ENCODE data around the gene STIL. TPM values are rescaled to one million over a fixed set of nuclear protein-coding genes. Genes with fewer than 3 reads are reported as not detected.

Gene STIL
- total and polyA plus RNA-seq, 2 experiments from 2014 or later = 2.5 to 6.1 TPM

- no peak for DNase-seq (ENCODE audit: low spot score)
- H3K9me3 ChIP-seq (ENCODE audit: low read depth) = no peaks in the 10 kb centered on the region
- H3K4me3 ChIP-seq = no peak overlapping the region
- no peak for TF ChIP-seq EZH2 (IDR thresholded peaks at IDR 0.05; ENCODE audit: borderline replicate concordance)
- peaks cover 23% of the 10 kb centered on the region for H3K27me3 ChIP-seq
- H4K20me1 ChIP-seq (ENCODE audit: insufficient read depth, poor library complexity, severe bottlenecking) = no peaks in the 10 kb centered on the region
- H2AFZ ChIP-seq = no peak overlapping the region
- no peaks in the 10 kb centered on the region for H3K9me2 ChIP-seq (replicated peaks; ENCODE audit: insufficient read depth)
- 91% methylated on average over 4 of the region's 4 CpGs for WGBS (ENCODE audit: low lambda C conversion rate, missing lambda C conversion rate)
- no peaks in the 10 kb centered on the region for H3K36me3 ChIP-seq (replicated peaks; ENCODE audit: insufficient read depth, low read depth)
- no peak overlapping the region for H3K27ac ChIP-seq
- H3K79me2 ChIP-seq = no peaks in the 10 kb centered on the region
- H3K4me1 ChIP-seq (ENCODE audit: insufficient read depth) = peaks cover 7% of the 10 kb centered on the region
- H3K4me2 ChIP-seq = no peak overlapping the region
Observed at GRCh38 chr1:47212636-47213229, 101.2 kb downstream of the STIL start.

- no peaks in the 10 kb centered on the region for H4K20me1 ChIP-seq (ENCODE audit: insufficient read depth, poor library complexity, severe bottlenecking)
- no peak overlapping the region for H3K4me2 ChIP-seq
- H3K9me2 ChIP-seq (replicated peaks; ENCODE audit: insufficient read depth) = no peaks in the 10 kb centered on the region
- no peak overlapping the region for H2AFZ ChIP-seq
- H3K27ac ChIP-seq = no peak overlapping the region
- H3K4me1 ChIP-seq (ENCODE audit: insufficient read depth) = peaks cover 7% of the 10 kb centered on the region
- 67% methylated on average over 9 of the region's 9 CpGs for WGBS (ENCODE audit: low lambda C conversion rate, missing lambda C conversion rate)
- no peak for TF ChIP-seq EZH2phosphoT487 (IDR thresholded peaks at IDR 0.05; ENCODE audit: low read depth, severe bottlenecking, unreplicated experiment)
- no peak for TF ChIP-seq EZH2 (IDR thresholded peaks at IDR 0.05; ENCODE audit: borderline replicate concordance)
- TF ChIP-seq CTCF (IDR thresholded peaks at IDR 0.05; ENCODE audit: poor library complexity) = no peak
- H3K36me3 ChIP-seq (replicated peaks; ENCODE audit: insufficient read depth, low read depth) = no peaks in the 10 kb centered on the region
- H3K79me2 ChIP-seq = no peaks in the 10 kb centered on the region
- H3K4me3 ChIP-seq = no peak overlapping the region
- DNase-seq (ENCODE audit: low spot score) = no peak
- no peaks in the 10 kb centered on the region for H3K9me3 ChIP-seq (ENCODE audit: low read depth)
- peaks cover 26% of the 10 kb centered on the region for H3K27me3 ChIP-seq
Observed at GRCh38 chr1:47211796-47212269, 102.1 kb downstream of the STIL start.

GRCh38 chr1:47210666-47211065, 103.3 kb downstream of the STIL start:
- H3K27ac ChIP-seq = no peak overlapping the region
- H3K4me2 ChIP-seq = no peak overlapping the region
- H4K20me1 ChIP-seq (ENCODE audit: insufficient read depth, poor library complexity, severe bottlenecking) = no peaks in the 10 kb centered on the region
- H3K4me1 ChIP-seq (ENCODE audit: insufficient read depth) = peaks cover 1% of the 10 kb centered on the region
- no peak overlapping the region for H3K4me3 ChIP-seq
- no peaks in the 10 kb centered on the region for H3K79me2 ChIP-seq
- no peak for TF ChIP-seq EZH2phosphoT487 (IDR thresholded peaks at IDR 0.05; ENCODE audit: low read depth, severe bottlenecking, unreplicated experiment)
- no peak for TF ChIP-seq EZH2 (IDR thresholded peaks at IDR 0.05; ENCODE audit: borderline replicate concordance)
- no peak for TF ChIP-seq CTCF (IDR thresholded peaks at IDR 0.05; ENCODE audit: poor library complexity)
- 70% methylated on average over 3 of the region's 3 CpGs for WGBS (ENCODE audit: low lambda C conversion rate, missing lambda C conversion rate)
- no peaks in the 10 kb centered on the region for H3K9me2 ChIP-seq (replicated peaks; ENCODE audit: insufficient read depth)
- H3K36me3 ChIP-seq (replicated peaks; ENCODE audit: insufficient read depth, low read depth) = no peaks in the 10 kb centered on the region
- no peaks in the 10 kb centered on the region for H3K9me3 ChIP-seq (ENCODE audit: low read depth)
- no peak overlapping the region for H2AFZ ChIP-seq
- H3K27me3 ChIP-seq = peaks cover 26% of the 10 kb centered on the region
- no peak for DNase-seq (ENCODE audit: low spot score)

- H3K79me2 ChIP-seq = no peaks in the 10 kb centered on the region
- no peak overlapping the region for H3K4me3 ChIP-seq
- H3K27me3 ChIP-seq = peaks cover 26% of the 10 kb centered on the region
- 53% methylated on average over 3 of the region's 3 CpGs for WGBS (ENCODE audit: low lambda C conversion rate, missing lambda C conversion rate)
- H3K27ac ChIP-seq = no peak overlapping the region
- H4K20me1 ChIP-seq (ENCODE audit: insufficient read depth, poor library complexity, severe bottlenecking) = no peaks in the 10 kb centered on the region
- no peak overlapping the region for H2AFZ ChIP-seq
- H3K36me3 ChIP-seq (replicated peaks; ENCODE audit: insufficient read depth, low read depth) = no peaks in the 10 kb centered on the region
- H3K4me2 ChIP-seq = no peak overlapping the region
- DNase-seq (ENCODE audit: low spot score) = no peak
- H3K9me2 ChIP-seq (replicated peaks; ENCODE audit: insufficient read depth) = no peaks in the 10 kb centered on the region
- TF ChIP-seq EZH2phosphoT487 (IDR thresholded peaks at IDR 0.05; ENCODE audit: low read depth, severe bottlenecking, unreplicated experiment) (no peak), CTCF (IDR thresholded peaks at IDR 0.05; ENCODE audit: poor library complexity) (no peak), EZH2 (IDR thresholded peaks at IDR 0.05; ENCODE audit: borderline replicate concordance) (no peak)
- no peaks in the 10 kb centered on the region for H3K4me1 ChIP-seq (ENCODE audit: insufficient read depth)
- no peaks in the 10 kb centered on the region for H3K9me3 ChIP-seq (ENCODE audit: low read depth)
Observed at GRCh38 chr1:47209725-47210325, 104.1 kb downstream of the STIL start.

Data from hepatocyte (in vitro differentiated cells).